NB4 (cell line): ENCODE measurements around the gene ABLIM2.

ENCODE experiments used
- DNase-seq: peaks from one replicate; pipeline ENCODE4 v3.0.0; 2010; ENCODE audit warnings: low read depth
- H3K4me3 ChIP-seq: one replicate; pipeline ENCODE4 v1.5.1; 2011; ENCODE audit warnings: mild to moderate bottlenecking, low read depth, low read length, moderate library complexity
- MYC ChIP-seq: IDR thresholded peaks from 2 replicates; pipeline ENCODE4 v1.6.1; 2011; ENCODE audit warnings: low read depth, low read length
- POLR2A ChIP-seq: IDR thresholded peaks from 2 replicates; pipeline ENCODE4 v1.6.1; 2011; ENCODE audit warnings: mild to moderate bottlenecking; ENCODE audit not compliant: insufficient read length; ENCODE audit errors: extremely low read depth
- TF ChIP-seq, protein P1 (sequence below): IDR thresholded peaks from one replicate; pipeline ENCODE4 v1.5.1; 2012; ENCODE audit warnings: low read depth, low read length
- TF ChIP-seq, protein P2 (sequence below): IDR thresholded peaks from 2 replicates; pipeline ENCODE4 v1.6.1; 2011; ENCODE audit warnings: low read depth, low read length

Gene ABLIM2

DNA sequence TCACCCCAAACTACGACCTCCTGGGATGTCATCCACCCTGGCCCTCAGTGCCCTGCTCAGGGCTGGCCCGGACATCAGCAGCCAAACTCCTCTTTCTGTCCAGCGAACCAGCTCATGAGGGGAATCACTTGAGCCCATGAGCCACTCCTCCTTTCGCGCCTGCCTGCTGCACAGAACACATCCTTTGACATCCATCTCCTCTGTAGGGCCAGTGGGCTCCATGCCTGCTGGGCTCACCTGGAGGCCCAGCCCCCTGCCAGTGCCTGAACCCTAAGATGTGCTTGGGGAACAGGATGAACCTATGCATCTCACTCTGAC, 43.5 kb downstream of the ABLIM2 start:
- H3K4me3 ChIP-seq: no peak overlapping the region
- no peak for DNase-seq
- TF ChIP-seq MYC: no peak
- TF ChIP-seq POLR2A: no peak
- TF ChIP-seq, protein P1, sequence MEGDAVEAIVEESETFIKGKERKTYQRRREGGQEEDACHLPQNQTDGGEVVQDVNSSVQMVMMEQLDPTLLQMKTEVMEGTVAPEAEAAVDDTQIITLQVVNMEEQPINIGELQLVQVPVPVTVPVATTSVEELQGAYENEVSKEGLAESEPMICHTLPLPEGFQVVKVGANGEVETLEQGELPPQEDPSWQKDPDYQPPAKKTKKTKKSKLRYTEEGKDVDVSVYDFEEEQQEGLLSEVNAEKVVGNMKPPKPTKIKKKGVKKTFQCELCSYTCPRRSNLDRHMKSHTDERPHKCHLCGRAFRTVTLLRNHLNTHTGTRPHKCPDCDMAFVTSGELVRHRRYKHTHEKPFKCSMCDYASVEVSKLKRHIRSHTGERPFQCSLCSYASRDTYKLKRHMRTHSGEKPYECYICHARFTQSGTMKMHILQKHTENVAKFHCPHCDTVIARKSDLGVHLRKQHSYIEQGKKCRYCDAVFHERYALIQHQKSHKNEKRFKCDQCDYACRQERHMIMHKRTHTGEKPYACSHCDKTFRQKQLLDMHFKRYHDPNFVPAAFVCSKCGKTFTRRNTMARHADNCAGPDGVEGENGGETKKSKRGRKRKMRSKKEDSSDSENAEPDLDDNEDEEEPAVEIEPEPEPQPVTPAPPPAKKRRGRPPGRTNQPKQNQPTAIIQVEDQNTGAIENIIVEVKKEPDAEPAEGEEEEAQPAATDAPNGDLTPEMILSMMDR: no peak
- TF ChIP-seq, protein P2, sequence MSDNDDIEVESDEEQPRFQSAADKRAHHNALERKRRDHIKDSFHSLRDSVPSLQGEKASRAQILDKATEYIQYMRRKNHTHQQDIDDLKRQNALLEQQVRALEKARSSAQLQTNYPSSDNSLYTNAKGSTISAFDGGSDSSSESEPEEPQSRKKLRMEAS: no peak

DNA sequence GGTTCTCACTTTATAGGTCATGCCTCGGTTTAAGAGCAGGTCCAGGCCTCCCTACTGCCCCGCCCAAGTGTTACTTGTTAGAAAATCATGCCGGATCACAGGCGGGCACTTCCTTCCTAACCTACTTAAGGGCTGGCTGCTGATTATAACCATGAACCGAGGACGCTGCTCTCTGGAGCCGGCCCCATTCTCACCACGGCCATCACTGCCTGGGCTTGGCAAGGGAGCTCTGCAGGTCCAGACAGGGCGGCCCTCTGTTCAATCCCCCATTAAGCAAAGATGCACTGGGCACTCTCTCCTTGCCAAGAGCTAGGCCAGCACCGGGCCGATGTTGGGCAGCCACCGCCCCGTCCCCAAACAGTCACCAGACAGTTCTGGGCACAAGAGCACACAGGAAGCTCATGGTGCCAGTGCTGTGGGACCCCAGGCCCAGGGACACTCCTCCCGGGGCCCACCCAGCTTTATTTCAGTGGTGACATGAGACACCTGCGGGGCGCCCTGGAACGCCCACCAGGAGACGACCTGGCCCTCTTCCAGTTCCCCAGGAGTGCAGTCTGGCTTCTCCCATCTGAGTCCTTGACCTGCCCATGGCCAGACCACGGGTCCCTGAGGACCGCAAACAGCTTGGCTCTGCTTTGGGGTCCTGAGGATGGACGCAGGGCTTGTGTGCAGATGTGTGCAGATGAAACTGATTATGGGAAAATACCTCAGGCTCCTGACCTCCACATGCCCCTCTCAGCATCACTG, 44.0 kb downstream of the ABLIM2 start:
- no peak overlapping the region for H3K4me3 ChIP-seq
- no peak for TF ChIP-seq MYC
- no peak for TF ChIP-seq POLR2A
- TF ChIP-seq, protein P2: no peak

DNA sequence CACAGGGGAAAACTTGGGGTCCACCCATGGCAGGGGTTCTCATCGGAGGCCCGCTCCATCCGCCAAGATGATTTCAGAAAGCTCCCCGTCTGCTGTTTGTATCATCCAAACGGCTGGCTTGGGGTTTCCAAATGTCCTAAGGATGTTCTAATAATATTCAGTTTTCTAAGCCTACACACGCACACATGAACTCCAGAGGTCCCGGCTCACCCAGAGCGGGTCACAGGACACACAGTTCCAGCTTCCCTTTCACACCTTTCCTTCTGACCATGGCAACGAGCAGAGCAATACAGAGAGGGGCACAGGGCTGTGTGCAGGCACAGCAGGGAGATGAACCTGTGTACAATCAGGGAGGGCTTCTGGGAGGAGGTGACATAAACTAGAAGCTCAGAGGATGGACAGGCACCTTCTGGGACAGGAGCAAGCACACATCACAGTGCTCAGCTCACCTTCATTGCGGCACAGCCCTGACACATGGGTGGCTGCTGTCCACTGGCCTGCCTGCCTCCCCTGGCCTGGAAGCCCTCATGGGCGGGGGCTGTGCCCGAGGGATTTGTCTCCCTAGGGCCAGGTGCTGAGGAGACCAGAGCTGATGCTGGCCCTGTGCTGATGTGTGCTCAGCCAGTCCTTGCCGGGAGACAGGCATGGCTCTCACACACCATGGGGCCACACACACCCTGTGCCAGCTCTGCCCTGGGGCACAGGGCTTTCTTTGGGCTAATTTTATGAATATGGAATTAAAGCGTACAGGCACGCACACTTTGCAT, 44.8 kb downstream of the ABLIM2 start:
- TF ChIP-seq, protein P2: no peak
- TF ChIP-seq POLR2A (no peak), MYC (no peak)
- TF ChIP-seq, protein P1: no peak
- no peak for DNase-seq

More for the DNA sequence above, 44.0 kb downstream of the ABLIM2 start:
- DNase-seq: no peak

DNA sequence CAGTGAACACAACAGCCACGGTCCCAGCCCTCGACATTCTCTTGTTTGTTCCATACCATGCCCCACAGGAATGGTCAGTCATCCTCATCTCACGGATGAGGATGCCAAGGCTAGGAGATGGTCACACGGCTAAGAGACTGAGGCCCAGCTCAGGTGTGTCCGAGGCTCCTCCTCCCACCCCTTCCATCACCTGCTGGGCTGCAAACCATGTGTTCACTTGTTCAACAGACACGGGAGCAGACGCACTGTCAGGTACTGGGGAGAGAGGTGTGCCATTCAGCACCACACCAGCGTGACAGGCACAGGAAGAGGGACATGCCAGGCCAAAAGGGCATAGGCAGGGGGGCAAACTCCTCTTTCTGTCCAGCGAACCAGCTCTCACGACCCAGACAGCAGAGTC, 45.9 kb downstream of the ABLIM2 start:
- no peak overlapping the region for H3K4me3 ChIP-seq
- no peak for DNase-seq
- TF ChIP-seq MYC (no peak), POLR2A (no peak)
- TF ChIP-seq, protein P2: no peak
- TF ChIP-seq, protein P1: no peak

More for the DNA sequence above, 44.8 kb downstream of the ABLIM2 start:
- no peak overlapping the region for H3K4me3 ChIP-seq

DNA sequence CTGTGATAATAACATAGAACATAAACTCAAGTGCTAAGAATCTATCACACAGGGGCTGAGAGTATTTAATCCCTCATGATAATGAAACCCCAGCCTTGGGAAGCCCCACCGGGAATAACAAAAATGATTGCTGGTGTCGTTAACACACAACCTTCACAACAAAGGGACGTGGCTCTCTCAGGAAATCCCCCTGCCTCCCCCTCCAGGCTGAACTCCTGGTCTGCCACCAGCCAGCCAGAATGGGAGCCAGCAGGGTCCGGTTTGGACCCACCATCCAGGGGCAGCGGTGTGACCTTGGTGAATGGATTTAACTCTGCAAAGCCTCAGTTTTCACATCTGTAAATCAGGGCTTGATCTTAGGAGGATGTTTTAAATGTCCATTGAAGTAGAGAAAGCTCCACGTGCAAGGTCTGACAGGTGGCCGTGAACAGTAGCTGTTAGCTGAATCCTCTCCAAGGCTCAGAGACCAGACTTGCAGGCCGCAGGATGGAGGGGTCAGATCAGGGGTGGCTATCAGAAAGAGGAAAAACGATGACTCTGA, 46.5 kb downstream of the ABLIM2 start:
- no peak overlapping the region for H3K4me3 ChIP-seq
- no peak for DNase-seq
- TF ChIP-seq POLR2A: no peak
- TF ChIP-seq, protein P2: no peak
- TF ChIP-seq, protein P1: no peak
- no peak for TF ChIP-seq MYC
